CD4-positive, alpha-beta T cell treated with Interleukin-2 at 100 ng/mL for 4 hours (primary cell): Measurements from ENCODE around the gene NUDT16L1.

Experiments
- DNase-seq: peaks from one replicate; pipeline ENCODE4 v3.0.0-alpha.2; 2020; ENCODE audit warnings: low spot score

The NUDT16L1 gene

DNA sequence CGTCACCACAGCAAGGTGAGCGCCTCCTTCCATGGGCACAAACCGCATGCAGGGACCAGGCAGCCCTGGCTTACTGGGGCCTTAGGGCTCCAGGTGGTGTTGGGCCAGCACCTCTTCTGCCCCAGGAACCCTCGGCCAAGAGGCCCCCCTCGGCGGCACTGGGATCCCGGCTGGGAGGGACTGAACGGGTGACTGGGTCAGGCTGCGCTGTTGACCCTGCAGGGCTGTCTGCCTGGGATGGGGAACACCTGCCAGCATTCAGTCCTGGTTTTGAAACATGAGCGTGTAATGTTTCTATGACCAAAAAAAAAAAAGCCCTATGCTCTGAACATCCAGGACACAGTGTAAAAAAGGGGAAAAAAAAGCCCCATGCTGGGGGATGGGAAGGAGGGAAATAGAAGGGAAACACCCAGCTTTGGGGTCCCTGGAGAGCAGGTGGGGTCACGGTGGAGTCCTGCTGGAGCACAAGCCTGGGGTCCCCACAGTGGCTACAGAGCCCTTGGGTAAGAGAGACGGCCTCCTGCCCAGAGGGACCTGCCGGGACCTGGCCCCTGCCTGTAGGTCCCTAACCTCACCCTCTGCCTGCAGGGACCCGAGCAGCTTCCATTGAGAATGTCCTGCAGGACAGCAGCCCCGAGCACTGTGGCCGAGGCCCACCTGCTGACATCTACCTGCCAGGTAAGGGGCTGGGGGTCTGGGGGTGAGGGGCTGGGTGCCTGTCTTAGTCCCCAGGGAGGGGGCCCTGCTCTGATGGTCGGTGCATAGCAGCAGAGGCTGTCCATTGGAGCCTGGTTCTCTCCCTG lies 9.9 kb upstream of the NUDT16L1 start:
- DNase-seq, result no peak

GRCh38 chr16:4684058-4684715 lies 9.2 kb upstream of the NUDT16L1 start:
- no peak for DNase-seq

GRCh38 chr16:4684763-4685162 lies 8.6 kb upstream of the NUDT16L1 start:
- no peak for DNase-seq

DNA sequence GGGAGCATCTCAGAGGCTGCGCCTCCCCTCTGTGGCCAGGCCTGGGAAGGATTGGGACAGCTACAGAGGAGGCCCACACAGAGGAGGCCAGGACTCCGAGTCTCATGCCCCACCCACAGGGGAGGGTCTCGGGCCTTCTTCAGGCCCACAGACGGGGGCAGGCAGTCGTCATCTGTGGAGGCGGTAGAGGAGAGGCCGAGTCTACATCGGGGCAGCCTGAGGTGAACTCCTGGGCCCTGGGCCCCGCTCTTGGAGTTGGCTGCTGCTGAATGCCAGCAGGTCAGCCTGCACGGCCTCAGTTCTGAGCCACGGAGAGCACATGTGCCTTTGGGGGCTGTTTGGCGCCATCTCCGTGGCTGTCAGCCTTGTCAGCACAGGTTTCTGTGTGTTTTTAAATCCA lies 8.1 kb upstream of the NUDT16L1 start:
- no peak for DNase-seq

DNA sequence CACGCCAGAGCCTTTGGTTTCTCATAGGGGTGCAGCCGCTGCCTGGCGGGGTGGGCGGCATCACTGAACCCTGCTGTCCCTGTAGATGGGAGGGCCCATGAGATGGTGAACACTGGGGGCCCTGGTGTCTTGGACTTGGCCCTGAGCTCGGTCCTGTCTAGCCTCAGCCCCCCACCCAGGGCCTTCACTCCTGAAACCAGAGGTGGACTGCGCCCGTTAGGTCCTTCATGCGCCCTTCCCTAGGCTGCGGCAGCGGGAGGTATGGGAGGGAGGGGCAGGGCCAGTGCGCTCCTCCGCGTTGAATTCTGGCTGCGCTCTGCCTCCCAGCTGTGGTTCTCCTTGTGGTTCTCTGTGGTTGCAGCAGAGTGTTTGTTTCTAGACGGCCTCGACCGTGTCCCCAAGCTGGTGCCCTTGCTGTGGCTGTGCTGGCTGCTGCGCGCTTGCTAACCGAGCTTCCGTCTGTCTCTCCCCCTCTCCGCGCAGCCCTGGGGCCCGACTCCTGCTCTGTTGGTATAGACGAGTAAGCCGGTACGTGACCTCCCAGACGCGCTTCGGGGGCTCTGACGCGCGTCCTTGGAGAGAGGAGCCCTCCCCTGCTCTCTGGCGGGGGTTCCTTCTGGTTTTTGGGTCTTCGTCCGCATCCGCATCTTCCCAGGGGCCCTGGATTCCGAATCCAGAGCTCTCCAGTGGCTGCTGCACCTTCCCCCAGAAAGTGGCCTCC lies 7.4 kb upstream of the NUDT16L1 start:
- DNase-seq, result no peak

- no peak for DNase-seq
Measured at GRCh38 chr16:4686497-4687210, 6.7 kb upstream of the NUDT16L1 start.

GRCh38 chr16:4687416-4687815 lies 5.9 kb upstream of the NUDT16L1 start:
- no peak for DNase-seq

GRCh38 chr16:4687946-4688673 lies 5.3 kb upstream of the NUDT16L1 start:
- DNase-seq, result no peak

- no peak for DNase-seq
Measured at GRCh38 chr16:4688674-4689045, 4.7 kb upstream of the NUDT16L1 start.

DNA sequence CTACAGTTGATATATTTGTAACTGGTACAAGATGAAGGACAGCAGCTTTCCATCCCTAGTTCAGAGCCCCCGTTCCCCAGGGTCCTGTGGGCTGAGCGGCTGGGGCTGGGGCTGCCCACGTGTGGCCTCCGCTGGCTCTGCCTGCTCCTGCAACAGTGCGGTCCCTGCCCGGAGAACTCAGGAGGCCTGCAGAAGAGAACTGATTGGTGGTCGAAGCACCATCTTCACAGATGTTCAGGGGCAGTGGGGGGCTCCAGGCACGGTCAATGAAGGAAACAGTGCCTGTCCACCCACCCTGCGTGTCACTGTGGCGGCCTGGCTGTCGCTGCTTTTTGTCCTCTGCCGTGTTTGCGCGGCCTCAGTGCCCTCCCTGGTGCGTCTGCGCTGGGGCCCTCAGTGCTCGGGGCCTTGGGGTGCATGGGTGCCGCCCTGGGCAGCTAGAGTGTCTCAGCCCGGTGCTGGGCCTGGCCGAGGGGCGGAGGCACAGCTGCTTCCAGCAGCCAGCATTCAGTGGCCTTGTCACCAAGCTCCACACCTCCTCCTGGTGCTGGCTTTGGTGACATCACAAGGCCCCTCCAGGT lies 4.2 kb upstream of the NUDT16L1 start:
- DNase-seq, result no peak

DNA sequence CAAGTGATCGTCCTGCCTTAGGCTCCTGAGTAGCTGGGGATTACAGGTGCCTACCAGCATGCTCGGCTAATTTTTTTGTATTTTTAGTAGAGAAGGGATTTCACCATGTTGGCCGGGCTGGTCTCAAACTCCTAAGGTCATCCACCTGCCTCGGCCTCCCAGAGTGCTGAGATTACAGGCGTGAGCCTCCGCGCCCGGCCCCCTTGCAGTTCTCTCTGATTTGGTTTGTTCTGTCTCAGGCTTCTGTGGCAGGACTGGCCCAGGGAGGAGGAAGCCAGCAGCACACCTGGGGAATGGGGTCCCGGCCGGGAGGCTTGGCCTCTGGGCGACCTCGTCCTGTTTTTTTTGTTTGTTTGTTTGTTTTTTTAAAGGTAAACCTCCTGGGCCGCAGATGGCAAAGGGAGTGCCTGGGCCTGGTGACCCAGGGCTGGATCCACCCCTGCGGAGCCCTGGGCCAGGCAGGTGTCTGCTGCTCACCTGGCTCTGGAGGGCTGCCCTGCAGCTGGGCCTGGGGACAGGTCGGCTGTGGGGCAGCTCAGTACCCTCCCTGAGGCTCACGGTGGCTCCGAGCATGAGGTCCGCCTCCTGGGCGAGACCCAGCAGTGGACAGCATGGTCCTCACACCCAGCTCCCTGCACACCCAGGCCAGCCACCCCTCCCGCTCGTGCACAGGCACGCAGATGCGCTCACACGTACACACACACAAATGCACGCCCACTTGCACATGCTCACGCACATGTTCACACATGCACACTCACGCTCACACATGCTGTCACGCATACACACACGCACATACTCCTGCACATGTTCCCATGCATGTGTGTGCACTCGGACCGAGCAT lies 3.3 kb upstream of the NUDT16L1 start:
- DNase-seq, result no peak

DNA sequence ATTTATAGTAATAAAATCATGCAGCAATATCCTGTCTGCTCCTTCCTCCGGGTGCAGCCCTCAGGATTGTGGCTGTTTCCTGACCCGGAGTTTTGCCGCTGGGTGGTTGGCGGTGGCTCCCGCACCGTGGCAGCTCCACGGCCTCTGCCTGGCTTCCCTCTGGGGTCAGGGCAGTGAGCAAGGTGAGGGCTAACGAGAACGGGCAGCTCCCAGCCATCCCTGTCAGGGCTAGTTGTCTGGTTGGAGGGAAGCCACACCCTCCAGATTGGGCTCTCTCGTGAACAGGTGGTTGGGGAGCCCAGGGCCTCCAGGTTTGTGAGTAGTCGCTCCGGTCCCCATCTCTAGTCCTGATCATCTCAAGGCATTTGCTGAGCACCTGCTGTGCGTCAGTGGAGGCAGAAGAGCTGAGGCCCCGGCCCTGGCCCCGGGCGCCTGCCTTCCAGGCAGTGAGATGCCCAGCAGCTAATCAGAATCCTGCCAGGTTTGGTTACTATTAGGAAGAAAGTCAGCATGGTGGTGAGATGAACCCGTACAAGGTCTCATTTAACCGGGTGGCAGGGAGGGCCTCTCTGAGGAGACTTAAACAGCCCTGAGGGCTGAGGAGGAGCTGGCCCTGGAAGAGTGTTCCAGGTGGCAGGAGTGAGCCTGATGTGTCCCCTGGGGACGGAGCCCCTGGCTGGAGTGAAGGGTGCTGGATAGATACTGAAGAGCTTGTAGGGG lies 2.3 kb upstream of the NUDT16L1 start:
- no peak for DNase-seq

DNA sequence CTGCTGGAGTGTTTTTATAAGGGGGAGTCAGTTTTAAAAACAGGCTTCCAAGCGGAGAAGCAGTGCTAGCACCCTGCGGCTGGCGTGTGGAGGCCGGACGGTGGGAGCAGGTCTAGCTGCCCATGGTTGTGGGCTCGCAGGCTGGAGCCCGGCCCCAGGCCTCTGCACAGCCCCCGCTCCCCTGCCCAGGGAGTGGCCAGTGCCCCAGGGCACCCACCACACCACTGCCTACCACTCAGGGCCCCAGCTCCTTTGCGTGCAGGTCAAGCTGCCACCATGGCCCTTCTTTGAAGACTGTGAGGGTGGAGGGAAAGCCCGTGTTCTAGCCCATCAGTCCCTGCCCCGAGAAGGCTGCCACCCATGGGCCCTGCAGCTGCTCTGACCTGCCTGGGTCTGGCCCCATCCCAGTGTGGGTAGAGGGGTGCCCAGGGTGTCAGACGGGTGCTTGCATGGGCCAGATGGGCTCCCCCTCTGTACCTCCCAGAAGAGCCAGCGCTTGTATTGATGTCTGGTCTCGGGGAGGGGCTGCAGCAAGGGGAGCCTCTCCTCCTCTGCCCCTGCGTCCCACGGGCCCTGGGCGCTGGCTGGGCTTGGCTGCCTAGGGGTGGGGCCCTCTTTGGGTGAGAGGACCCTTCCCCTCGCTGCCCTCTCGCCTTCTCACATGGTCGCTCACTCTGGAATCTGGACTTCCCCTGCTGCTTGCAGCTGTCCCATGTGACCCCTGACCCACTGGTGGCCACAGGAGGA lies 1.5 kb upstream of the NUDT16L1 start:
- no peak for DNase-seq

- DNase-seq, result no peak
Measured at GRCh38 chr16:4692460-4693295, 684 bp upstream of the NUDT16L1 start.

GRCh38 chr16:4693956-4694641 lies 737 bp downstream of the NUDT16L1 start:
- DNase-seq, result peak; percentile 59

DNA sequence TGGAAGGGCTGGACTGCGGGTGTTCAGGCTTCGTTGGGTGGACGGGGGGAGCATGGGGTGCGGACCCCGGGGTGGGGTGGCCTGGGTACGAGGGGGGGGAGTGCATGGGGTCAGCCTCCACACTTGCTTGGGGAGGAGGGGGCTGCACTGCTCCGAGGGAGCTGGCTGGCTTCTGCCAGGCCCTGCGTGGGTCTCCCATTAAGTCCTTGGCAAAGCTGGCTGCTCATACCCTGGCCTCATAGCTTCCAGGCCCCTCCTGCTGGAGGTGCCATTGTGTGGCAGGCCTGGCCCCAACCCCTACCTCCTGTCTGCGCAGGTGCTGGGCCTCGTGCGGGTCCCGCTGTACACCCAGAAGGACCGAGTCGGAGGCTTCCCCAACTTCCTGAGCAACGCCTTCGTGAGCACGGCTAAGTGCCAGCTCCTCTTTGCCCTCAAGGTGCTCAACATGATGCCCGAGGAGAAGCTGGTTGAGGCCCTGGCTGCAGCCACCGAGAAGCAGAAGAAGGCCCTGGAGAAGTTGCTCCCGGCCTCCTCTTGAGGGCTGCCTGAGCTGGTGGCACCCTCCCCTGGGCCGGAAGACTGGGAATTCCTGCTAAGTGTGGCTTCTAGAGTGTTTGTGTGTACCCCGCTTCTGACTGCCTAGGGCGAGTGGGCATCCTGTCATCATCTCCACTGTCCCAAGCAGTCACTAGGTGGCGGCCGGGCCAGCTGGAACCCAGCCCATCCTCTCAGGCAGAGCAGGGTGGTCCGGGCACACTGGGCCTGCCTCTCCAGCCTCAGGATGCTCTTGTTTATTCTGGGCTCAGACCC lies 1.5 kb downstream of the NUDT16L1 start:
- DNase-seq, result no peak
